Heart right ventricle (tissue), 16 donors: ENCODE results near the gene TPD52L1. TPM values are rescaled to one million over a fixed set of nuclear protein-coding genes. Genes with fewer than 3 reads are reported as not detected.
A peak's percentile ranks its signal among the peaks of the same experiment; 100 is the strongest.

ENCODE experiments used
- ATAC-seq, 8 donors: fragments of 200-7000 bp; cut with Tn5 transposase; one replicate each; pipeline ENCODE4 v1.9.1; 2020; ENCODE audit warnings: mild to moderate bottlenecking in 8 of 8, moderate library complexity in 8 of 8, moderate number of reproducible peaks in 1 of 8
- DNase-seq, 2 donors: peaks; one replicate each; pipeline ENCODE4 v3.0.0-alpha.2; 2020
- H3K27ac ChIP-seq, 10 donors: fragments of 200-600 bp; sonication (generic) in 2 of 10; one replicate each; pipeline versions ENCODE4 v1.5.0 to v1.8.0; 2020 to 2022; ENCODE audit warnings: mild to moderate bottlenecking in 3 of 10
- H3K27me3 ChIP-seq, 7 donors: fragments of 200-600 bp; one replicate each; pipeline ENCODE4 v1.8.0; 2021 to 2022; ENCODE audit warnings: mild to moderate bottlenecking in 2 of 7
- H3K36me3 ChIP-seq, 9 donors: fragments of 200-600 bp; sonication (generic) in 1 of 9; one replicate each; pipeline versions ENCODE4 v1.5.0 to v1.8.0; 2020 to 2022; ENCODE audit warnings: mild to moderate bottlenecking in 2 of 9
- H3K4me1 ChIP-seq, 9 donors: fragments of 200-600 bp; sonication (generic) in 1 of 9; one replicate each; pipeline versions ENCODE4 v1.5.0 to v1.8.0; 2020 to 2022; ENCODE audit warnings: mild to moderate bottlenecking in 4 of 9
- H3K4me3 ChIP-seq, 10 donors: fragments of 200-600 bp; sonication (generic) in 2 of 10; one replicate each; pipeline versions ENCODE4 v1.5.0 to v1.8.0; 2020 to 2022; ENCODE audit warnings: mild to moderate bottlenecking in 7 of 10, moderate library complexity in 2 of 10
- H3K9me3 ChIP-seq, 11 donors: fragments of 200-600 bp in 10 of 11; sonication (generic) in 2 of 11; one replicate each; pipeline versions ENCODE4 v1.5.0 to v1.8.0; 2013 to 2022; ENCODE audit warnings: mild to moderate bottlenecking in 2 of 11, control low read depth in 1 of 11, moderate library complexity in 1 of 11
- WGBS, 2 donors: extraction: QIAGEN DNeasy Blood & Tissue Kit; methylation state at CpG; one replicate each; pipeline ENCODE4 v1.1.7; 2013; ENCODE audit warnings: inconsistent platforms in 1 of 2; 5-methylcytosine and 5-hydroxymethylcytosine counted together
- intact Hi-C, 10 donors: fragments of 100-400 bp; cut with DNase I; formaldehyde crosslinking; loops; one replicate each; pipeline versions ENCODE4 v1.11.1 to v1.14.2; 2022
- polyA plus RNA-seq, 2 donors: library from polyadenylated mRNA; stranded (reverse); fragments of 200-250 nt; gene quantifications; one replicate each; pipeline ENCODE4 v1.2.3, GENCODE V29; 2013
- total RNA-seq, 10 donors: library from RNA; stranded (reverse); fragmentation: NEBNext Ultra II Directional in 3 of 10; extraction: Animal tissue kit (Norgen Biotek cat#: 25700) in 3 of 10; gene quantifications; one replicate each; pipeline versions ENCODE4 v1.2.1 to v1.2.4, GENCODE V29; 2021 to 2023
- TF ChIP-seq, protein P1 (sequence below), 9 donors: fragments of 200-600 bp; sonication (generic) in 2 of 9; IDR thresholded peaks; one replicate each; pipeline versions ENCODE4 v1.5.0 to v1.8.0; 2021 to 2022; ENCODE audit warnings: antibody characterized with exemption in 9 of 9, mild to moderate bottlenecking in 5 of 9, moderate library complexity in 1 of 9
- donor health status: Arrhythmogenic right ventricular cardiomyopathy.
- donor health status: ischemic (EF 13 %, LVEDD 7.1; RV severe dilation, severe dysfunction).
- donor health status: healthy with polysubstance abuse.
- donor health status: DM: no; HTN: yes; CAD: no.
- donor health status: DM: no; HTN: no; CAD: no.
- donor health status: ischemic (EF 25% LVEDD 6.9; RV normal size, moderate dysfunction).
- donor health status: ischemic (EF 25% LVEDD 5.7; RV mildly dilated, moderate dysfunction).
- donor health status: healthy.
- donor health status: DM: yes; HTN: yes; CAD: no.
- donor health status: Ischemic cardiomyopathy.
- donor health status: ischemic (EF 35%, LVEDD 5.7; RV mildly dilated, moderate dysfunction).
- donor health status: nonischemic (EF 11% LVEDD 7.7; RV severe dilation, severe dysfunction).
- donor health status: DM: yes; HTN: yes; CAD: no.
- donor health status: PGD.
- donor health status: ischemic (EF 29% LVEDD 5.4; RV normal size, mild dysfunction).
- donor health status: nonischemic (EF 23%, LVEDD 6.1; RV moderate dilation, normal function).

TPD52L1 gene
- total and polyA plus RNA-seq, 12 donors, result 21.2 to 97.8 (median 54.1) TPM

DNA sequence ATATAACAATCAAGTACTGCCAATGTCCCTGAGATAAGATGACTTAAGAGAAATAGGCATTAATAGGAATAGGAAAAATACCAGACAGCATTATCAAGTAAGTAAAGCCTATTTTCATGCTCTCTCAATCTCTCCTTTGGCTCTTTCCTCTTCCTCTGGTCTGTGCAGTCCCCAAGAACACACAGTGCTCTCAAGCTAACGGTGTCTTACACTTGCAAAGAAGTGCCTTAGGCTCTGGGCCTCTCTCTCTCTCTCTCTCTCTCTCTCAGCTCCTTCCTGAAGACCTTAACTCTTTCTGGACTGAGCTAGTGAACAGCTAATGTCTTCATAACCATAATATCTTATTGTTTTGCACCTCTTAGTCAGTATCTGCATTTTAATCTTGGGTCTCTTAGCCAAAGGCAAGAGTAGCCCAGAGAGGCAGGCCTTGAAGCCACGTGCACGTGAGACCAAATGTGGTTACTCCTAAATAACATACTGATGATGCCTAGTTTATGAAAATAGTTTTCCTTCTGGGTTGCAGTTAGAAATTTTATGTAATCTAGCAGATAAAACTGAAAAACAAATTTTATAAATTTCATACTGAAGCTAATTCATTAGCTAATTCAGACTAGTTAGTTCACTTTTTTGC, 70.8 kb downstream of the TPD52L1 start:
- H3K4me1 ChIP-seq, result peaks cover 10 to 64% (median 41%) of the 10 kb centered on the region in 9 donors
- DNase-seq (no peak), ATAC-seq (peak in 7 of 8 donors; percentile 41 to 71 (median 58))
- TF ChIP-seq, protein P1, sequence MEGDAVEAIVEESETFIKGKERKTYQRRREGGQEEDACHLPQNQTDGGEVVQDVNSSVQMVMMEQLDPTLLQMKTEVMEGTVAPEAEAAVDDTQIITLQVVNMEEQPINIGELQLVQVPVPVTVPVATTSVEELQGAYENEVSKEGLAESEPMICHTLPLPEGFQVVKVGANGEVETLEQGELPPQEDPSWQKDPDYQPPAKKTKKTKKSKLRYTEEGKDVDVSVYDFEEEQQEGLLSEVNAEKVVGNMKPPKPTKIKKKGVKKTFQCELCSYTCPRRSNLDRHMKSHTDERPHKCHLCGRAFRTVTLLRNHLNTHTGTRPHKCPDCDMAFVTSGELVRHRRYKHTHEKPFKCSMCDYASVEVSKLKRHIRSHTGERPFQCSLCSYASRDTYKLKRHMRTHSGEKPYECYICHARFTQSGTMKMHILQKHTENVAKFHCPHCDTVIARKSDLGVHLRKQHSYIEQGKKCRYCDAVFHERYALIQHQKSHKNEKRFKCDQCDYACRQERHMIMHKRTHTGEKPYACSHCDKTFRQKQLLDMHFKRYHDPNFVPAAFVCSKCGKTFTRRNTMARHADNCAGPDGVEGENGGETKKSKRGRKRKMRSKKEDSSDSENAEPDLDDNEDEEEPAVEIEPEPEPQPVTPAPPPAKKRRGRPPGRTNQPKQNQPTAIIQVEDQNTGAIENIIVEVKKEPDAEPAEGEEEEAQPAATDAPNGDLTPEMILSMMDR (IDR thresholded peaks at IDR 0.05), result no peak
- no peaks in the 10 kb centered on the region for H3K36me3 ChIP-seq
- no peaks in the 10 kb centered on the region for H3K27me3 ChIP-seq
- intact Hi-C loops, result loop anchor here in 4 of 10 donors (5.0 to 10.0 kb wide), 2 partner anchors 70 to 72 kb away; partner anchors contain the start of gene TPD52L1 (in 4 of the 4)
- peak overlapping the region in 6 of 10 donors; percentile 13 to 84 (median 55) for H3K27ac ChIP-seq
- H3K4me3 ChIP-seq, result no peak overlapping the region
- H3K9me3 ChIP-seq, result no peaks in the 10 kb centered on the region
- WGBS, 2 donors, result 44 to 56% methylated on average over 3 of the region's 3 CpGs

- no peak for DNase-seq
- H3K36me3 ChIP-seq, result no peaks in the 10 kb centered on the region
- H3K27me3 ChIP-seq, result no peaks in the 10 kb centered on the region
- H3K27ac ChIP-seq, result no peak overlapping the region
- WGBS, 2 donors, result 97 to 98% methylated on average over 6 of the region's 6 CpGs
- intact Hi-C loops, result loop anchor here in 3 of 10 donors (10.0 kb wide), 1 partner anchor 72 kb away; the partner anchor contains the start of gene TPD52L1 (in 3 of the 3)
- H3K4me3 ChIP-seq, result no peak overlapping the region
- TF ChIP-seq, protein P1 (IDR thresholded peaks at IDR 0.05), result no peak
- ATAC-seq, result no peak
- H3K4me1 ChIP-seq, result peaks cover 0 to 48% (median 21%) of the 10 kb centered on the region in 9 donors
- H3K9me3 ChIP-seq, result no peaks in the 10 kb centered on the region
Observed at GRCh38 chr6:125227244-125227643, 73.7 kb downstream of the TPD52L1 start.

GRCh38 chr6:125228981-125229479, 75.5 kb downstream of the TPD52L1 start:
- no peak for DNase-seq

DNA sequence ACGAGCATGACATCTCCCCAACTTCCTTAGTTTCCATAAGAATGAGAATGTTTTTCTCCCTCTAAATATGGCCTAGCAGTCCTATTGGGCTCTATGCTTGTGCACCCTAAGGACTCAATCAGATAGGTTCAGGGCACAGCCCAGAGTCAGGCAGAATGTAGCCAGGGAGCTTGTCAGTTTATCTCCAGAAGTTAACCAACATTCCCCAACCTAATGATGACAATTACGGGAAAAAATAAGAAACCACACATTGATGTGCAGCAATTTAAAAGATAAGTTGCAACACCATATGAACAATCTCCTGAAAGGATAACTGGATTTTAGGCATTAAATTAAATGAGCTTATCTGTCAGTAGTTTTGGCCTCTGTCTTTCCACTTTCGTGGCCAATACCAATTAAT, 77.1 kb downstream of the TPD52L1 start:
- H3K4me1 ChIP-seq, result peaks cover 0 to 38% (median 10%) of the 10 kb centered on the region in 9 donors
- no peak for ATAC-seq

More at GRCh38 chr6:125228981-125229479, 75.5 kb downstream of the TPD52L1 start:
- H3K4me3 ChIP-seq, result peak overlapping the region in 8 of 10 donors; percentile 6 to 33 (median 22)
- intact Hi-C loops, result loop anchor here in 4 of 10 donors (2.0 to 10.0 kb wide), 2 partner anchors 36 to 74 kb away; partner anchors contain the start of gene TPD52L1 (in 3 of the 4)
- peak overlapping the region in 5 of 10 donors; percentile 16 to 56 (median 32) for H3K27ac ChIP-seq
- no peaks in the 10 kb centered on the region for H3K9me3 ChIP-seq
- H3K27me3 ChIP-seq, result no peaks in the 10 kb centered on the region
- TF ChIP-seq, protein P1 (IDR thresholded peaks at IDR 0.05), result no peak
- no peaks in the 10 kb centered on the region for H3K36me3 ChIP-seq
- peaks cover 0 to 46% (median 14%) of the 10 kb centered on the region in 9 donors for H3K4me1 ChIP-seq
- peak in 2 of 8 donors; percentile 41 to 48 for ATAC-seq
- WGBS, 2 donors, result 18 to 43% methylated on average over 6 of the region's 6 CpGs

More for the DNA sequence above, 77.1 kb downstream of the TPD52L1 start:
- TF ChIP-seq, protein P1 (IDR thresholded peaks at IDR 0.05), result no peak
- intact Hi-C loops, result loop anchor here in 1 of 10 donors (10.0 kb wide), 1 partner anchor 64 kb away; no protein-coding TSS in a partner anchor
- Histone ChIP-seq H3K36me3 (no peaks in the 10 kb centered on the region), H3K4me3 (no peak overlapping the region), H3K27me3 (no peaks in the 10 kb centered on the region), H3K9me3 (no peaks in the 10 kb centered on the region), H3K27ac (peak overlapping the region in 1 of 10 donors; percentile 2)
- no peak for DNase-seq
- WGBS, 2 donors, result 77 to 84% methylated on average over 3 of the region's 3 CpGs
